PC-9 (cell line): ENCODE results near the gene NKRF. TPM values are rescaled to one million over a fixed set of nuclear protein-coding genes. Genes with fewer than 3 reads are reported as not detected.

Experiments used
- BruUV-seq: library from RNA; stranded (reverse); fragments of 400-500 nt; replicated peaks from 2 replicates; lab custom pipeline; 2021; lab: Mats Ljungman, UMichigan
- CTCF ChIA-PET: fragments of 300-600 bp; sonication (Branson Sonifier 250); formaldehyde crosslinking; loops from one replicate; lab custom pipeline; 2022; ENCODE audit warnings: antibody characterized with exemption; lab: Charles Lee
- POLR2A ChIA-PET: fragments of 300-600 bp; sonication (Branson Sonifier 250); formaldehyde crosslinking; loops from one replicate; lab custom pipeline; 2022; ENCODE audit warnings: antibody characterized with exemption; ENCODE audit not compliant: unreplicated experiment; lab: Charles Lee
- DNase-seq, 2 experiments: peaks; one replicate each; pipeline versions ENCODE4 v3.0.0 to v3.0.0-alpha.2; 2015 to 2022; ENCODE audit warnings: mixed read lengths in 1 of 2
- H2AFZ ChIP-seq: fragments of 200-600 bp; sonication (generic); 2 replicates; pipeline ENCODE4 v1.8.1; 2017; ENCODE audit warnings: antibody characterized with exemption
- H3F3A ChIP-seq: fragments of 200-600 bp; sonication (generic); 2 replicates; pipeline ENCODE4 v1.8.1; 2017; ENCODE audit warnings: antibody characterized with exemption, mild to moderate bottlenecking, low read depth; ENCODE audit not compliant: insufficient read depth
- H3K27ac ChIP-seq: fragments of 200-600 bp; sonication (generic); 2 replicates; pipeline ENCODE4 v1.6.1; 2016; ENCODE audit warnings: mixed run types
- H3K27me3 ChIP-seq: fragments of 200-600 bp; sonication (generic); 2 replicates; pipeline ENCODE4 v1.6.1; 2016; ENCODE audit warnings: low read depth, mixed run types; ENCODE audit not compliant: insufficient read depth
- H3K36me3 ChIP-seq: fragments of 200-600 bp; sonication (generic); 2 replicates; pipeline ENCODE4 v1.6.1; 2016; ENCODE audit warnings: low read depth, mixed run types
- H3K4me1 ChIP-seq: fragments of 200-600 bp; sonication (generic); replicated peaks from 2 replicates; pipeline ENCODE4 v1.6.1; 2016; ENCODE audit warnings: mixed run types; ENCODE audit not compliant: insufficient read depth
- H3K4me2 ChIP-seq: fragments of 200-600 bp; sonication (generic); 2 replicates; pipeline ENCODE4 v1.6.1; 2017; ENCODE audit warnings: mixed run types
- H3K4me3 ChIP-seq: fragments of 200-600 bp; sonication (generic); 2 replicates; pipeline ENCODE4 v1.6.1; 2016; ENCODE audit warnings: mixed run types
- H3K79me2 ChIP-seq: fragments of 200-600 bp; sonication (generic); 2 replicates; pipeline ENCODE4 v1.6.1; 2017; ENCODE audit warnings: low read depth, mixed run types
- H3K9me2 ChIP-seq: fragments of 200-600 bp; sonication (generic); 2 replicates; pipeline ENCODE4 v1.8.1; 2017; ENCODE audit warnings: mild to moderate bottlenecking; ENCODE audit not compliant: insufficient read depth
- H3K9me3 ChIP-seq: fragments of 200-600 bp; sonication (generic); 2 replicates; pipeline ENCODE4 v1.8.1; 2016; ENCODE audit warnings: low read depth; ENCODE audit not compliant: insufficient read depth
- H4K20me1 ChIP-seq: fragments of 200-600 bp; sonication (generic); 2 replicates; pipeline ENCODE4 v1.8.1; 2017; ENCODE audit not compliant: insufficient read depth
- EZH2 ChIP-seq: fragments of 200-600 bp; sonication (generic); IDR thresholded peaks from 2 replicates; pipeline ENCODE4 v1.8.0; 2017; ENCODE audit warnings: antibody characterized with exemption, low read depth
- intact Hi-C: fragments of 100-400 bp; cut with micrococcal nuclease; formaldehyde crosslinking; loops from one replicate; pipeline ENCODE4 v1.10.0; 2022; ENCODE audit not compliant: unreplicated experiment
- microRNA-seq: library from miRNA; unstranded; fragments of <30 nt; microRNA quantifications from one replicate; pipeline ENCODE4 v1.2.0, GENCODE V29; 2021; ENCODE audit warnings: borderline number of aligned reads, borderline replicate concordance
- total RNA-seq: library from RNA; stranded (reverse); gene quantifications from 2 replicates; pipeline ENCODE4 v1.2.3, GENCODE V29; 2021
- TF ChIP-seq, protein P1 (sequence below): fragments of 200-600 bp; sonication (generic); conservative IDR thresholded peaks from 2 replicates; pipeline ENCODE4 v1.6.1; 2017; ENCODE audit warnings: mixed run types, antibody characterized with exemption, mild to moderate bottlenecking, moderate library complexity

Gene NKRF
- total RNA-seq, 1 experiment from 2014 or later, result 25.7 TPM

DNA sequence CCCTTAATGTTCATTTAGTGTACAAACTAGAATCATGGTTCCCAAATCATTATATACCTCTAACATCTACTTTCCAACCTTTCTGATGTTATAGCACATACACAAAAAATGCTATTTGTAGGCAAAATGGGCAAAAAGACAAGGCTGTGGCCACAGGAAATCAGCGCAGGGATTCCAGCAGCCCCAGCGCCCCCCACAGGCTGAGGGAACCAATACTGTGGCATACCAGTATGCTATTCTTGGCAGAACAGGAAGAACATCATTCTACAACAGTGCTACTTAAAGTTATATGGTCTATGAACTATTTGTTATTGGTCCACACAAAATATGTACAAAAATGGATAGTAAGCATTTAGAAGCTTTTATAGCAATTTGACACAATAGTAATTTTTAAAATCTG, 66.4 kb downstream of the NKRF start:
- H3K27ac ChIP-seq, result no peak overlapping the region
- intact Hi-C loops, result no loop called here
- H4K20me1 ChIP-seq, result no peaks in the 10 kb centered on the region
- ChIA-PET CTCF (no interaction called here), POLR2A (no interaction called here)
- no peaks in the 10 kb centered on the region for H3K9me2 ChIP-seq
- no peak for TF ChIP-seq EZH2
- TF ChIP-seq, protein P1, sequence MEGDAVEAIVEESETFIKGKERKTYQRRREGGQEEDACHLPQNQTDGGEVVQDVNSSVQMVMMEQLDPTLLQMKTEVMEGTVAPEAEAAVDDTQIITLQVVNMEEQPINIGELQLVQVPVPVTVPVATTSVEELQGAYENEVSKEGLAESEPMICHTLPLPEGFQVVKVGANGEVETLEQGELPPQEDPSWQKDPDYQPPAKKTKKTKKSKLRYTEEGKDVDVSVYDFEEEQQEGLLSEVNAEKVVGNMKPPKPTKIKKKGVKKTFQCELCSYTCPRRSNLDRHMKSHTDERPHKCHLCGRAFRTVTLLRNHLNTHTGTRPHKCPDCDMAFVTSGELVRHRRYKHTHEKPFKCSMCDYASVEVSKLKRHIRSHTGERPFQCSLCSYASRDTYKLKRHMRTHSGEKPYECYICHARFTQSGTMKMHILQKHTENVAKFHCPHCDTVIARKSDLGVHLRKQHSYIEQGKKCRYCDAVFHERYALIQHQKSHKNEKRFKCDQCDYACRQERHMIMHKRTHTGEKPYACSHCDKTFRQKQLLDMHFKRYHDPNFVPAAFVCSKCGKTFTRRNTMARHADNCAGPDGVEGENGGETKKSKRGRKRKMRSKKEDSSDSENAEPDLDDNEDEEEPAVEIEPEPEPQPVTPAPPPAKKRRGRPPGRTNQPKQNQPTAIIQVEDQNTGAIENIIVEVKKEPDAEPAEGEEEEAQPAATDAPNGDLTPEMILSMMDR, result no peak
- no peaks in the 10 kb centered on the region for H3K4me1 ChIP-seq
- no peak overlapping the region for H2AFZ ChIP-seq
- H3K9me3 ChIP-seq, result no peaks in the 10 kb centered on the region
- no peaks in the 10 kb centered on the region for H3K79me2 ChIP-seq
- no TSS peak for BruUV-seq
- peaks cover 16% of the 10 kb centered on the region; the same call in 1 of the 2 replicates for H3K36me3 ChIP-seq
- no peaks in the 10 kb centered on the region for H3K27me3 ChIP-seq
- no peak overlapping the region for H3K4me3 ChIP-seq
- no peak for DNase-seq
- no peak overlapping the region for H3K4me2 ChIP-seq
- no peaks in the 10 kb centered on the region; the same call in 1 of the 2 replicates for H3F3A ChIP-seq

Small RNA genes lying within 50 kb of the gene (microRNA-seq; reads per million reads assigned to microRNA genes)
- 43.1 reads per million, percentile 42 among the genes with 10 or more reads in this experiment for gene MIR766

Other genes starting within 250 kb of the NKRF start
- gene SLC25A43, start 207.1 kb downstream of the NKRF start, total RNA-seq, result 38.4 and 42.3 TPM in 2 replicates
- 714 and 807 TPM in 2 replicates for gene SLC25A5, start 138.0 kb downstream of the NKRF start, total RNA-seq
- gene STEEP1, start 41.0 kb downstream of the NKRF start, total RNA-seq, result 56.5 and 63.7 TPM in 2 replicates
- gene UBE2A, start 31.9 kb downstream of the NKRF start, total RNA-seq, result 103 and 119 TPM in 2 replicates
- 32.8 and 43.7 TPM in 2 replicates for gene SEPTIN6, start 86.7 kb upstream of the NKRF start, total RNA-seq
- gene SOWAHD, start 152.2 kb upstream of the NKRF start, total RNA-seq, result 1.4 and 2.8 TPM in 2 replicates
- 3,176 and 3,660 TPM in 2 replicates for gene RPL39, start 185.2 kb upstream of the NKRF start, total RNA-seq
- 19.8 and 24.3 TPM in 2 replicates for gene UPF3B, start 246.5 kb upstream of the NKRF start, total RNA-seq